Left renal pelvis (tissue), 4 donors: ENCODE results near the gene SMIM1. TPM values are rescaled to one million over a fixed set of nuclear protein-coding genes. Genes with fewer than 3 reads are reported as not detected.
"Not testable (repeated sequence)": the region's sequence is repeated elsewhere in the genome, so short reads cannot be mapped to it uniquely, and the experiment has no call there.

Experiments used
- DNase-seq, 4 donors: peaks; one replicate each; pipeline ENCODE4 v3.0.0-alpha.2; 2013; ENCODE audit warnings: low read depth in 4 of 4, low spot score in 3 of 4
- polyA plus RNA-seq, 4 donors: library from polyadenylated mRNA; unstranded; fragments of 120-200 nt; gene quantifications; one replicate each; pipeline ENCODE4 v1.2.1, GENCODE V29; 2013; ENCODE audit not compliant: insufficient read length in 4 of 4

Gene SMIM1
- polyA plus RNA-seq, 4 donors = 5.3 to 22.8 (median 8.8) TPM

DNA sequence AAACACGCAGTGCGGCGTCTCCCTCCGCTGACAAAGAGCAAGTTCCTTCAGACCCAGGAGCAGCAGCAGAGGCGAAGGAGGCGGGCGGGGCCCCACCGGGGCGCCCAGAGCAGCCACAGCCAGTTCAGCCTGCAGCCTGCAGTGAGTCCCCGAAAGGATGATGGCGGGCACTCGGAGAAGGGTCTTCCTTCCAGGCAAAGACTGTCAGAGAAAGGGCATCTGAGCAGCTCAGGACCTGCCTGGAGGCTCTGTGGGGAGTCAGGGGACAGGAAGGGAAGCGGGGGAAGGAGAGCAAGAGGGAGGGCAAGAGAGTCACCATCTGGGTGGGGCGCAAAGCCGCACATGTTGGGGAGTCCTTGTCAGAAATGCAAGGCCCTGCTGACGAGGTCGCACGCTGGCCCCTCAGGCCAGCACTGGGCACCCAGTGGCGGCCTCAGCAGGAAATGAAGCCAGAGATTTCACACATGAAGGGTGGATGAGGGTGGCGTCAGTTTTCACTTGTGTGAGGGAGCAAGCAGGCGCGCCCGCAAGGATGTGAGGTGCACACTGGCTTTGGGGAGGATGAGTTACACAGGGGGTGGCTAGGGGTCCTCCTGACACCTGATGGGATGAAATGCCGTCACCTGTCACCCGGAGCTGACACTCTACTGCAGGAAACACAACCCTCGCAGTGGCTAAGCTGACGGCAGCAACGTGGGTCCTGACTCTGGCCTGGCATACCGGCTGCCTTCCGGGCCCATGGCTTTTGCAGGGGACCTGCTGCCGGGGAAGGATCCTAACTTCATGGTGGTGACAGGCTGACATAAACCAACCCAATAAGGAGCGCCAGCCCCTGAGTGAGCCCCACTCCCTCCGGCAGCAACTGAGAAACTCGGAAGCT lies 17.1 kb downstream of the SMIM1 start:
- no peak for DNase-seq

GRCh38 chr1:3790500-3790923 lies 18.0 kb downstream of the SMIM1 start:
- no peak for DNase-seq

- no peak for DNase-seq
Observed at GRCh38 chr1:3790952-3791351, 18.4 kb downstream of the SMIM1 start.

GRCh38 chr1:3795453-3796214 lies 23.1 kb downstream of the SMIM1 start:
- DNase-seq = no peak

GRCh38 chr1:3796215-3797061 lies 23.9 kb downstream of the SMIM1 start, which contains the start of gene LRRC47:
Gene LRRC47 (minus strand): TSS chr1:3796498. CDS start chr1:3796476, 22 bp downstream.
- peak; percentile 66 to 84 (median 76) for DNase-seq

- DNase-seq = no peak
Observed at GRCh38 chr1:3799976-3800685, 27.6 kb downstream of the SMIM1 start.

DNA sequence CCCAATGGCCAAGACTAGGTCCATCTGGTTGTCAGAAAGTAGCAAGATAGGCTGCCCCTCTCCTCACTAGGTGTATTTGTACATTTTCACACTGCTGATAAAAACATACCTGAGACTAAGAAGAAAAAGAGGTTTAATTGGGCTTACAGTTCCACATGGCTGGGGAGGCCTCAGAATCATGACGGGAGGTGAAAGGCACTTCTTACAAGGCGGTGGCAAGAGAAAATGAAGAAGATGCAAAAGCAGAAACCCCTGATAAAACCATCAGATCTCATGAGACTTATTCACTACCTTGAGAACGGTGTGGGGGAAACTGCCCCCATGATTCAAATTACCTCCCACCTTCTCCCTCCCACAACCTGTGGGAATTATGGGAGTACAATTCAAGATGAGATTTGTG lies 28.2 kb downstream of the SMIM1 start:
- DNase-seq = not testable (repeated sequence)

- no peak for DNase-seq
Observed at GRCh38 chr1:3803905-3804626, 31.5 kb downstream of the SMIM1 start.

DNA sequence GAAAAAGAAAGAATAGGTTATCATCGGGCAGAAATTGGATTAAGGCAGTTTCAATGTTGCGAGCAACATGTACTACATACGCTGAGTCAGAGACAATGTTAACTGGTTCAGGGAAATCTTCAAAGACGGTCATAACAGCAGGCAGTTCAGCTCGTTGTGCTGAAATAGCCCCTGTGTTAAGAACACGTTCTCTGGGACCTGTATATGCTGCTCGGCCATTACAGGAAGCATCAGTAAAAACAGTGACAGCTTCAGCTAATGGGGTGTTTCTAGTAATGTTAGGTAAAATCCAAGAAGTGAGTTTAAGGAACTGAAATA lies 32.0 kb downstream of the SMIM1 start:
- DNase-seq = not testable (repeated sequence)

- no peak for DNase-seq
Observed at GRCh38 chr1:3805038-3805437, 32.5 kb downstream of the SMIM1 start.

DNA sequence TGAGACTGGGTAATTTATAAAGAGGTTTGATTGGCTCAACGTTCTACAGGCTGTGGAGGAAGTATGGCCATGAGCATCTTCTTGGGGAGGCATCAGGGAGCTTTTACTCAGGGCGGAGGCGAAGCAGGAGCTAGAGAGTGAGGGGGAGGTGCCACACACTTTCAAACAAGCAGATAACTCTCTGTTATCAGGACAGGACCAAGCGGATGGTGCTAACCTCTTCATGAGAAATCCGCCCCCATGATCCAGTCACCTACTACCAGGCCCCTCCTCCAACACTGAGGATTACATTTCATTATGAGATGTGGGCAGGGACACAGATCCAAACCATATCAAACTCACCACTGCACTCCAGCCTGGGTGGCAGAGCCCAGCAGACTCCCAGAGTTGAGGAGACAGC lies 35.2 kb downstream of the SMIM1 start:
- no peak for DNase-seq

DNA sequence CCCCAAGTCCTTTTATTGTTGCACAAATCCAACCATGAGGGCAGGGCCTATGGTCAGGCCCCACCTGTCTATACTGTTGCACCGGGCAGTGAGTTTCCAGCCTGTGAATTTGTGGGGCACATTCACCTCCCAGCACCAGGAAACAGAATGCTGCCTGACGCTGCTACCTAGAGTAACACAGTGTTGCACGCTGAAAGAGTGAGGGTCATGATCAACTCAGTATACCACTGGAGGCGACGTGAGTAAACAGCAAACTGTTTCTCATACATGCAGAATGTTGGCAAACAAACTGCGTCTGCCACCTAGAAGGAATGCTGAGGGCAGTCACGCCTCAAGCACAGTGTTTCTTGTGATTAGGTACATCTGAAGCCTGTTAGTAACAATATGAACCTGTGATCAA lies 37.1 kb downstream of the SMIM1 start:
- no peak for DNase-seq

DNA sequence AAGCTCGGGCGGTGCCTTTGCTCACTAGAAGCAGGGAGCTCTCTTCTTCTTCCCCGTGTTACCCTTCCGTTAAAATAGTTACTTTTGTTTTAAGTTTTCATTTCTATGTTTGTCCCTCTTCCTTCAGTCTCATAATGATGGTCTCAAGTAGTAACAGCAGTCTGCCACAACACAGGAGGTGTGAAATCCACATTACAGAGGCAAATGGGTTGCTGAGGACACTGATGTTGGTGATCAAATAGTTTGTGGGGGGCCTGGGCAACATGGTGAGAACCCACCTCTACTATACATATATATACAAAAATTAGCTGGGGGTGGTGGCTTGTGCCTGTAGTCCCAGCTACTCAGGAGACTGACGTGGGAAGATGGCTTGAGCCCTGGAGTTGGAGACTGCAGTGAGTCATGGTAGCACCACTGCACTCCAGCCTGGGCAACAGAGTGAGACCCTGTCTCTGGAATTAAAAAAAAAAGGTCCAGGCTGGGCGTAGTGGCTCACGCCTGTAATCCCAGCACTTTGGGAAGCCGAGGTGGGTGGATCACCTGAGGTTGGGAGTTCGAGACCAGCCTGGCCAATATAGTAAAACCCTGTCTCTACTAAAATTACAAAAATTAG lies 37.7 kb downstream of the SMIM1 start:
- DNase-seq = not testable (repeated sequence)

- DNase-seq = no peak
Observed at GRCh38 chr1:3811595-3811911, 39.0 kb downstream of the SMIM1 start.

- no peak for DNase-seq
Observed at GRCh38 chr1:3814065-3814464, 41.5 kb downstream of the SMIM1 start.

DNA sequence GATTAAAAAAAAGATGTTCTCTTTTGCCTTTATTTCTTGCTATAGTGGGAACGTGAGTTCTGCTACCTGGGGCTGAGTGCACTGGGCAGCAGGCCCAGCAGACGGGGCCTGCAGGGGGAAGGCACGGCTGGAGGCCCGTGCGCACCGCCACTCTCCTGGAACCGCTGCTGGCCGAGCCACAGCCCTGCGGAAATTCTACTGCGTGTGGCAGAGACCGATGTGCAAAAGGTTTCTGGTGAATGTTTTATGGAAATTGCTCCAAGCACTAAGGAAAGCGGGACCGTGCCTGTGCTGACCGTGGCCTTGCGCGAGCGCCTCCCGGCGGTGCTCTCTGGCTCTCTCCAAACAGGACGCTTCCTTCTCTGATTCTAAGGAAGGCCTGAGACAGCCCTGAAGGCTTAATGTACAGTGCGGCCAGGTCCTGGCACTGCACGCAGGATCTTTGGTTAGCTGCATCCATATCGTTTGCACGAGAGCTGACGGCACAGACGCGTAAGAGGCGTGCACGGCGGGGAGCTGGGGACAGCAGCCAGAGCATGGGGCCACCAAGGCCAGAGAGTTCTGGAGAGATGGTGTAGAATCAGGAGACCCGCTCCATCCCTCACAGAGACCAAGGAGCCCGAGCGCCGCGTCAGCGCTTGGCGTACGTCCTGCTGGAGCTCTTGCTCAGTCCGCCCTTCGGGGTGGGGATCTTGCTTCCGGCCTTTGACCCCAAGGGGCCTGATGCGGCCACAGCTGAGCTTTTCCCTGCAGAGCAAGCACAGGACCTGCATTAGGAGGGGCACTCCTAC lies 42.4 kb downstream of the SMIM1 start:
- DNase-seq = no peak

DNA sequence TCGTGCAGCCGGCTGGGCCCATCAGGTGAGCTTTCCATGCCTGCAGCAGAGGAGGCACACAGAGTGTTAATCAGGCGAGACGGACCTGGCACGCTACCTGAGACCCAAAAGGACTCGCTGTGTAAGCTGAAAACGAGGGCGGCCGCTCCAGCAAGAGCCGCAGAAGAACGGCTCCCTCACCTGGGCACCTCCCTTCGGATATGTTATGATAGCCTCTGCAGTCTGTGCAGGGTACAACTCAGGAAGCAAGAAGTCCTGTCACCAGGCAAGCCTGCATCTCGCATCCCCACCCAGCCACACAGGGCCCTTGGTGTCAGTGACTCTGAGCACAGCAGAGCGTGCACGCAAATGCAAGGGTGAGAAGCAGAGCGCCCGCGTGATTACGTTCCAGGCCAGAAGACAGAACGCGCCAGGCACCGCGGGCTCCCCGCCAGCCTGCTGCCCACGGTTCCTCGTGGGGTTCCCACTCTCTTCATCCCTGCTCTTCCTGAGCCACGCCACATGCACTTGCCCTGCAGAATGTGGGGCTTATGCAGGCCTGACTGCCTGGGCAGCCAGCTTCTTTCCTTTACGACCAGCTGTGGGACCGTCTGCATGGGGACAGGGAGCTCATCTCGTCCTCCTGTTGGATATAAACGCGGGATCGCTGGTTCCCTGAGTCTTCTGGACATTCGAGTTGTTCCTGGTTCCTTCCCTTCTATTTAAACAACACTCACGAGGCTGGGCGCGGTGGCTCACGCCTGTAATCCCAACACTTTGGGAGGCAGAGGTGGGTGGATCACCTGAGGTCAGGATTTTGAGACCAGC lies 44.0 kb downstream of the SMIM1 start:
- DNase-seq = no peak
